Mononuclear cell (primary cell): Measurements from ENCODE around the gene HYCC1. TPM values are rescaled to one million over a fixed set of nuclear protein-coding genes. Genes with fewer than 3 reads are reported as not detected.
"Not testable (repeated sequence)": the region's sequence is repeated elsewhere in the genome, so short reads cannot be mapped to it uniquely, and the experiment has no call there.

Experiments
- H3K27me3 ChIP-seq: 2 replicates; pipeline ENCODE4 v1.6.0; 2011; ENCODE audit warnings: low read length, control low read depth; ENCODE audit not compliant: insufficient read depth
- H3K4me1 ChIP-seq: 2 replicates; pipeline ENCODE4 v1.5.1; 2011; ENCODE audit warnings: mild to moderate bottlenecking, low read length, control low read depth; ENCODE audit not compliant: insufficient read depth
- H3K4me3 ChIP-seq: 2 replicates; pipeline ENCODE4 v1.5.1; 2011; ENCODE audit warnings: mild to moderate bottlenecking, low read length, moderate library complexity
- H3K9me3 ChIP-seq: 2 replicates; pipeline ENCODE4 v1.5.1; 2011; ENCODE audit warnings: low read depth, mild to moderate bottlenecking, control low read depth, low read length
- total RNA-seq: library from RNA; depleted of rRNA; stranded (reverse); fragments of >200 nt; gene quantifications from one replicate; pipeline ENCODE4 v1.2.3, GENCODE V29; 2012

The HYCC1 gene
- total RNA-seq, 1 donor, result 14.6 TPM

- Histone ChIP-seq H3K4me1 (no peaks in the 10 kb centered on the region), H3K4me3 (no peak overlapping the region), H3K9me3 (no peaks in the 10 kb centered on the region), H3K27me3 (no peaks in the 10 kb centered on the region)
Observed at GRCh38 chr7:22979251-22979650, 34.7 kb downstream of the HYCC1 start.

- H3K9me3 ChIP-seq, H3K4me3 ChIP-seq, H3K27me3 ChIP-seq, H3K4me1 ChIP-seq: not testable (repeated sequence)
Observed at GRCh38 chr7:22974636-22975035, 39.3 kb downstream of the HYCC1 start.

GRCh38 chr7:22972207-22972606, 41.7 kb downstream of the HYCC1 start:
- H3K27me3 ChIP-seq, result no peaks in the 10 kb centered on the region
- H3K9me3 ChIP-seq, result no peaks in the 10 kb centered on the region
- H3K4me3 ChIP-seq, result no peak overlapping the region
- H3K4me1 ChIP-seq, result no peaks in the 10 kb centered on the region

GRCh38 chr7:22969010-22969431, 44.9 kb downstream of the HYCC1 start:
- H3K9me3 ChIP-seq, result no peaks in the 10 kb centered on the region
- H3K4me3 ChIP-seq, result no peak overlapping the region
- no peaks in the 10 kb centered on the region for H3K27me3 ChIP-seq
- no peaks in the 10 kb centered on the region for H3K4me1 ChIP-seq

Other genes with a start within 250 kb of the HYCC1 start
- 343 TPM for gene TOMM7, start 191.3 kb downstream of the HYCC1 start, total RNA-seq
- gene KLHL7, start 91.7 kb upstream of the HYCC1 start, total RNA-seq, result 20.8 TPM
- gene NUP42, start 167.9 kb upstream of the HYCC1 start, total RNA-seq, result 18.9 TPM
- 1.5 TPM for gene GPNMB, start 232.6 kb upstream of the HYCC1 start, total RNA-seq